Measurements from ENCODE around the gene EVX2. TPM values are rescaled to one million over a fixed set of nuclear protein-coding genes. Genes with fewer than 3 reads are reported as not detected.
A peak's percentile ranks its signal among the peaks of the same experiment; 100 is the strongest.

Gene EVX2
- total and polyA plus RNA-seq, 7 donors = not detected

- H3K27me3 ChIP-seq (ENCODE audit: insufficient read depth in 3 of 3, low read length in 2 of 3) = peaks cover 8 to 100% (median 46%) of the 10 kb centered on the region in 3 donors
- peaks cover 11% of the 10 kb centered on the region for H3K4me1 ChIP-seq
- 47 to 61% (median 49%) methylated on average over 5 of the region's 5 CpGs for WGBS, 3 donors
- no peaks in the 10 kb centered on the region for H3K9me3 ChIP-seq
- DNase-seq (no peak), ATAC-seq (no peak)
- no peak overlapping the region for H3K27ac ChIP-seq
- intact Hi-C loops (cut with DNase I) = no loop called here
- no peaks in the 10 kb centered on the region for H3K36me3 ChIP-seq (ENCODE audit: insufficient read depth in 1 of 2, low read depth in 1 of 2)
- H3K4me3 ChIP-seq = no peak overlapping the region
- TF ChIP-seq CTCF (IDR thresholded peaks at IDR 0.05) = no peak
These were observed 11.5 kb downstream of the EVX2 start for GRCh38 chr2:176072292-176072669.

GRCh38 chr2:176071330-176072291, 12.2 kb downstream of the EVX2 start:
- H3K27ac ChIP-seq = no peak overlapping the region
- H3K27me3 ChIP-seq (ENCODE audit: insufficient read depth in 3 of 3, low read length in 2 of 3) = peaks cover 8 to 100% (median 49%) of the 10 kb centered on the region in 3 donors
- ATAC-seq (no peak), DNase-seq (no peak)
- no peaks in the 10 kb centered on the region for H3K9me3 ChIP-seq
- intact Hi-C loops (cut with DNase I) = no loop called here
- WGBS, 3 donors = 16 to 26% (median 22%) methylated on average over 43 to 58 of the region's 58 CpGs
- H3K4me3 ChIP-seq = no peak overlapping the region
- H3K4me1 ChIP-seq = peaks cover 17% of the 10 kb centered on the region
- no peaks in the 10 kb centered on the region for H3K36me3 ChIP-seq (ENCODE audit: insufficient read depth in 1 of 2, low read depth in 1 of 2)
- TF ChIP-seq CTCF (IDR thresholded peaks at IDR 0.05) = no peak

- 6 to 12% (median 11%) methylated on average over 30 of the region's 30 CpGs for WGBS, 3 donors
- Histone ChIP-seq H3K9me3 (no peaks in the 10 kb centered on the region), H3K27me3 (ENCODE audit: insufficient read depth in 3 of 3, low read length in 2 of 3) (peaks cover 0 to 87% (median 40%) of the 10 kb centered on the region in 3 donors), H3K27ac (no peak overlapping the region), H3K4me3 (peak overlapping the region; percentile 61), H3K36me3 (ENCODE audit: insufficient read depth in 1 of 2, low read depth in 1 of 2) (no peaks in the 10 kb centered on the region), H3K4me1 (peaks cover 17% of the 10 kb centered on the region)
- intact Hi-C loops (cut with DNase I) = no loop called here
- DNase-seq (no peak), ATAC-seq (peak in 3 of 4 donors; percentile 17 to 28 (median 27))
- TF ChIP-seq CTCF (IDR thresholded peaks at IDR 0.05) = no peak
These were observed 15.3 kb downstream of the EVX2 start for GRCh38 chr2:176068419-176068832.

GRCh38 chr2:176067589-176068418, 16.0 kb downstream of the EVX2 start:
- Histone ChIP-seq H3K27ac (no peak overlapping the region), H3K4me3 (peak overlapping the region; percentile 61), H3K4me1 (peaks cover 17% of the 10 kb centered on the region), H3K9me3 (no peaks in the 10 kb centered on the region), H3K36me3 (ENCODE audit: insufficient read depth in 1 of 2, low read depth in 1 of 2) (no peaks in the 10 kb centered on the region), H3K27me3 (ENCODE audit: insufficient read depth in 3 of 3, low read length in 2 of 3) (peaks cover 0 to 82% (median 35%) of the 10 kb centered on the region in 3 donors)
- peak; percentile 71 to 85 (median 79) for ATAC-seq
- intact Hi-C loops (cut with DNase I) = no loop called here
- no peak for DNase-seq
- WGBS, 3 donors = 6 to 14% (median 6%) methylated on average over 37 to 38 of the region's 38 CpGs
- TF ChIP-seq CTCF (IDR thresholded peaks at IDR 0.05) = no peak

Measured in psoas muscle (tissue), 8 donors.